HG03025 (cell line): ENCODE results near the gene ANKRD40.

Experiments
- ATAC-seq: cut with Tn5 transposase; IDR thresholded peaks from one replicate; pipeline ENCODE4 v1.9.1; 2021; ENCODE audit warnings: mild to moderate bottlenecking, moderate library complexity; ENCODE audit not compliant: unreplicated experiment, low FRiP score

Gene ANKRD40

DNA sequence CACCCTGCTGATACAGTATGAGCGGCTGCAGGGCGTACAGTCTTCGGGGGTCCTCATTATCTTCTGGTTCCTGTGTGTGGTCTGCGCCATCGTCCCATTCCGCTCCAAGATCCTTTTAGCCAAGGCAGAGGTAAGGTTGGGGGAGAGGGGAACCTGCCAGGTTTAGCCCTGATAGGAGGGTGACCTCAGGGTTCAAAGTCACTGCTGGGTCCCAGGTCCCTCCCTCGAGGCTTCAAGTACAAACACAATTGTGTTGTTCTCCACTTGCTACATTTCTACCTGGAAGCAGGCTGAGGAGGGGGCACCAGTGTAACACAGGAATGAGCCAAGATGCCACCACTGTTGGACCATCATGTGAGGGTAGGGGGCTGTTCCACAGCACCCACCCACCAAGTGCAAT is 50.7 kb downstream of the ANKRD40 start:
- no peak for ATAC-seq

DNA sequence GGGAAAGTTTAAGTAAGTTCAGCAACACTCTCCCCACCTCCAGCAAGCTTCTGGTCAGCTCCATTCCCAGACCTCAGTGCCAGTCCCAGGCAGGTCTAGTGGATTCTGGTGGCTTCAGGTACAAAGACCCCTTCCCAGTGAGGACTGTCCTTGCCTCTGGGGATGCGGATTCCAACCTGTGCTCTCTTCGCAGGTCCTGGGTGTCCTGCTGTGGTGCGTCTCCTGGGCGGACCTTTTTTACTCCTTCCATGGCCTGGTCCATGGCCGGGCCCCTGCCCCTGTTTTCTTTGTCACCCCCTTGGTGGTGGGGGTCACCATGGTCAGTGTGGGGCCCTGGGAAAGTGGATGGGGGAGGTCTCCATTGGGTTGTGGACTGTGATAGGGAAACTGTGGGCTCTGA is 51.2 kb downstream of the ANKRD40 start:
- ATAC-seq, result no peak

DNA sequence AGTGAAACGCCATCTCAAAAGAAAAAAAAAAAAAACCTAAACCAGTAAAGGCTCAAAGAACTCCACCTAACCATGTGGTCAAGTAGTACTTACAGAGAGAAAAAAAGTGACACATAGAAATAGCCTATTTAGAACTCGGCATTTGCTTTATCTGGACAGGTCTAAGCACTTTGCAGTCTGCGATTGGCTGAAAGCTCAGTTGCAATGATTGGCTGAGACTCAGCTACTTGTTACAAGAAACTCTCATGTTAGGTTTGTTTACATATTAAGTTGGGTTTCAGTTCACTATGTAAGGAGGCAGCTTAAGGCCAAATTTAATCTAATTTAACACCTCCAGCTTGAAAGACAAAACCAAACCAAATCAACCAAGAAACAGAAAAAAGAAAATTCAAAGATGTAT is 54.0 kb downstream of the ANKRD40 start:
- no peak for ATAC-seq

DNA sequence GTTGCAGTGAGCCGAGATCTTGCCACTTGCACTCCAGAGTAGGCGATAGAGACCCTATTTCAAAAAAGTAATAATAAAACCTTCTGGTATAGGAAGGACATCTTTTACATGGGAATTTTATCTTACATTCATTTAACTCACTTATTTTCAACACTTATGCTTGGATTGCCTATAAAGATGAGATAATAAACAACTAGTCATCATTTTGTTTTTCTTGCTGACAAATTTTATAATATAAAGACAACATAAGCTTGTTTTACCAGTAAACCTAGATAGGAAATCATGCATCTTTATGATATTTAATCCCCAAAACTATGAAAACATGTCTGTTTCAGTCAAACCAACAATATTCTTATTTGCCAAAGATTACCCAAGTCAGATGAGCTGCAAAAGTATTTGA is 56.1 kb downstream of the ANKRD40 start:
- ATAC-seq, result no peak

DNA sequence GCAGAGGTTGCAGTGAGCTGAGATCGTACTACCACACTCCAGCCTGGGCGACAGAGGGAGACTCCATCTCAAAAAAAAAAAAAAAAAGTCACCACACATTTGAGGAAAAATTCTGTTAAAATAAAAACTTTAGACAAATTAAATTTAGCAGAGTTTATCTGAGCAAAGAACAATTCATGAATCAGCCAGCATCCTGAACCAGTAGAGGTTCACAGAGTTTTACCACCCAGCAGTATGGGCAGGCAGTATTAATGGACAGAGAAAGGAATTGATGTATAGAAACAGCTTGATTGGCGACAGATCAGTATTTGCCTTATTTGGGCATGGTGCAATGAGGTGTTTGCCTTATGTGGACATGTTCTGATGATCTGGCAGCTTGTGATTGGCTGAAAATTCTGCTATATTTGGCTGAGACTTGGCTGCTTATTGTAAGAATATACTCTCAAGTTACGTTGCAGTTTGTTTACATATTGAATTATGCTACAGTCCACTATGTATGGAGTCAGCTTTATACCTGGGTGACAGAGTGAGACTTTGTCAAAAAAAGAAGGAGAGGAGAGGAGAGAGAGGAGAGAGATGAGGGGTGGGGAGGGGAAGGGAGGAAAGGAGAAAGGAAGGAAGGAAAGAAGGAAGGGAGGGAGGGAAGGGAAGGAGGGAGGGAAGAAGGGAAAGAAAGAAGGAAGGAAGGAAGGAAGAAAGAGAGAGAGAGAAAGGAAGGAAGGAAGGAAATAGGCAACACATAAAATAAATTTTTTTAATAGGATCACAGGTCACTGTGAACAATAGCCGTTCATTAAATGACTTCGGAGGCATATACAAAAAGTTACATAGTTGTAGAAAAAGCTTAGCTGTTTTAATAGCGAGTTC is 58.4 kb downstream of the ANKRD40 start:
- no peak for ATAC-seq

DNA sequence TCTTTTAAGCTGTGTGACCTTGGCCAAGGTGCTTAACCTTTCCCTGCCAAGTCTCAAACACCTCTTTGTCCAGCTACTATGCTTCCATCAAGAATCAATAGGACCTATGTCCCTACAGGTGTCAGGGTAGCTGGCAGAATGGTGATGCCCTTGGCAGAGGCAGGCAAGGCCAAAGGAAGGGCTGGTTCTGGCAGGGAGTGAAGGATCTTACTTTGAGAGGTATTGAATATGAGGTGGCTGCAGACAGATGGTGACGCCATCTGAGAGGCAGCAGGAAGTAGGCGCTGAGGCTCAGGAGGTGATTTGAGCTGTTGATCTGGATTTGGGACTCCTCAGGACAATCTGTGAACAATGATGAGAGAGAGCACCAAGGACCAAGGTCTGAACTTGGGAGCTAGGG is 60.5 kb downstream of the ANKRD40 start:
- ATAC-seq, result no peak

DNA sequence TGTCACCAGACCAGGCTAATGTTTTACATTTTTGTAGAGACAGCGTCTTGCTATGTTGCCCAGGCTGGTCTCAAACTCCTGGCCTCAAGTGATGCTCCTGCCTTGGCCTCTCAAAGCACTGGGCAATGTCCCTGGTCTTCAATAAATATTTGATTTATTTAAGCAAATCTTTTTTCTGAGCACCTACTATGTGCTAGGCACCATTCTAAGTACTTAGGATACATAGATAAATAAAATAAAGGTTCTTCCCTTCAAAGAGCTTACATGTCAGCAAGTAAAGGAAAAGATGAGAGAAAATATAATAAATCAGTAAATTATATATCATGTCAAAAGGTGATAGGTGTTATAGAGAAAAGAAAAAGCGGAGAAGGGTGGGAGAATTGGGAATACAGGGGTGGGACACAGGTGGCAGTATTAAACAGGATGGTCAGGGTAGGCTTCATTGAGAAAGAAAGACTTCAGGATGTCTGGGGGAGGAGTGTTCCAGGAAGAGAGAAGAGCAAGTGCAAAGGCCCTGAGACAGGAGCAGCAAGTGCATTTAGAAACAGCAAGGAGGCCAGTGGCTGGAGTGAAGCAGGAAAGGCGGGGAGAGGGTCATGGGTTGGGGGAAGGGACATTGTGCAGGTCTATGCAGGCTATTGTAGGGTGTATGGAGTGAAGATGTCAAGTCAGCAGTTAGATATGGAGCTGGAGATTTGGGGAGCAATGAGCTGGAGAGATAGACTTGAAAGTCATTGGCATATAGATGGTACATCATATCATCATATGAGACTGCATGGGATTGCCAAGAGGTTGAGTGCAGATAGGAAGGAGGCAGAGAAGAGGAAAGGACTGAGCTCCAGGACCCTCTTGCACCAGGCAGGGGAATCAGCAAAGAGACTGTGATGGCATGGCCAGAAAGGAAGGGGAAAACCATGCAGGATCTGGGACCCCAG is 61.7 kb downstream of the ANKRD40 start:
- ATAC-seq, result no peak
